Stimulated activated CD4-positive, alpha-beta T cell treated with anti-CD3 and anti-CD28 coated beads, Interleukin-4, amount 100 ng/mL, for 48 hours (primary cell): ENCODE data around the gene CRMP1.

Experiments
- DNase-seq, 2 donors: peaks; one replicate each; pipeline ENCODE4 v3.0.0-alpha.2; 2020; ENCODE audit warnings: low read depth in 2 of 2

Gene CRMP1

GRCh38 chr4:5888222-5889001 lies 4.5 kb downstream of the CRMP1 start:
- DNase-seq: no peak

GRCh38 chr4:5887361-5888221 lies 5.3 kb downstream of the CRMP1 start:
- no peak for DNase-seq

GRCh38 chr4:5887011-5887360 lies 5.9 kb downstream of the CRMP1 start:
- DNase-seq: no peak

GRCh38 chr4:5885733-5886132 lies 7.2 kb downstream of the CRMP1 start:
- DNase-seq: no peak

- DNase-seq: no peak
Observed at GRCh38 chr4:5884796-5885195, 8.1 kb downstream of the CRMP1 start.

- no peak for DNase-seq
Observed at GRCh38 chr4:5883916-5884315, 9.0 kb downstream of the CRMP1 start.

- no peak for DNase-seq
Observed at GRCh38 chr4:5882947-5883346, 9.9 kb downstream of the CRMP1 start.

- no peak for DNase-seq
Observed at GRCh38 chr4:5881340-5881739, 11.5 kb downstream of the CRMP1 start.

- DNase-seq: no peak
Observed at GRCh38 chr4:5878359-5878758, 14.5 kb downstream of the CRMP1 start.

GRCh38 chr4:5877392-5877791 lies 15.5 kb downstream of the CRMP1 start:
- DNase-seq: no peak

- DNase-seq: no peak
Observed at GRCh38 chr4:5874811-5875449, 18.0 kb downstream of the CRMP1 start.

GRCh38 chr4:5870701-5871100 lies 22.2 kb downstream of the CRMP1 start:
- DNase-seq: no peak

- no peak for DNase-seq
Observed at GRCh38 chr4:5869966-5870619, 22.8 kb downstream of the CRMP1 start.

GRCh38 chr4:5867866-5868265 lies 25.0 kb downstream of the CRMP1 start:
- DNase-seq: no peak

GRCh38 chr4:5866841-5867813 lies 25.8 kb downstream of the CRMP1 start:
- DNase-seq: no peak

- no peak for DNase-seq
Observed at GRCh38 chr4:5865896-5866599, 26.8 kb downstream of the CRMP1 start.

- peak; percentile 47 to 48 for DNase-seq
Observed at GRCh38 chr4:5863461-5864113, 29.3 kb downstream of the CRMP1 start.

- no peak for DNase-seq
Observed at GRCh38 chr4:5858020-5858769, 34.7 kb downstream of the CRMP1 start.

GRCh38 chr4:5857199-5857598 lies 35.7 kb downstream of the CRMP1 start:
- no peak for DNase-seq
